Activated CD8-positive, alpha-beta T cell treated with anti-CD3 and anti-CD28 coated beads for 36 hours (primary cell): ENCODE results near the gene DLX2. TPM values are rescaled to one million over a fixed set of nuclear protein-coding genes. Genes with fewer than 3 reads are reported as not detected.

Experiments
- ATAC-seq: fragments of 200-7000 bp; cut with Tn5 transposase; one replicate; pipeline ENCODE4 v1.10.0; 2021; ENCODE audit warnings: mild to moderate bottlenecking, moderate library complexity
- CTCF ChIA-PET: fragments of 350-600 bp; sonication (Branson Sonifier 250); formaldehyde crosslinking; loops from one replicate; lab custom pipeline; 2021; ENCODE audit warnings: antibody characterized with exemption; lab: Charles Lee
- POLR2A ChIA-PET: fragments of 350-600 bp; sonication (Branson Sonifier 250); formaldehyde crosslinking; loops from one replicate; lab custom pipeline; 2021; ENCODE audit warnings: antibody characterized with exemption; lab: Charles Lee
- DNase-seq: peaks from one replicate; pipeline ENCODE4 v3.0.0-alpha.2; 2020
- H3K27ac Mint-ChIP-seq: one replicate; pipeline ENCODE4 v1.8.0; 2021; ENCODE audit warnings: mild to moderate bottlenecking, mixed read lengths
- H3K27me3 Mint-ChIP-seq: one replicate; pipeline ENCODE4 v1.8.0; 2021; ENCODE audit warnings: mixed read lengths
- H3K36me3 Mint-ChIP-seq: one replicate; pipeline ENCODE4 v1.8.0; 2021; ENCODE audit warnings: low read depth, mixed read lengths
- H3K4me1 Mint-ChIP-seq: one replicate; pipeline ENCODE4 v1.8.0; 2021; ENCODE audit warnings: low read depth, mixed read lengths
- H3K4me3 Mint-ChIP-seq: one replicate; pipeline ENCODE4 v1.8.0; 2021; ENCODE audit warnings: mild to moderate bottlenecking, moderate library complexity, mixed read lengths
- H3K9me3 Mint-ChIP-seq: one replicate; pipeline ENCODE4 v1.8.0; 2021; ENCODE audit warnings: mixed read lengths
- CTCF ChIP-seq: fragments of 200-600 bp; IDR thresholded peaks from one replicate; pipeline ENCODE4 v1.8.0; 2022; ENCODE audit warnings: antibody characterized with exemption, mild to moderate bottlenecking
- intact Hi-C: fragments of 100-400 bp; cut with micrococcal nuclease; formaldehyde crosslinking; loops from one replicate; pipeline ENCODE4 v1.10.0; 2022
- total RNA-seq, 2 experiments: library from RNA; stranded (reverse); gene quantifications; one replicate each; pipeline ENCODE4 v1.2.3, GENCODE V29; 2021

DLX2 gene
- total RNA-seq, 2 experiments from 2014 or later: not detected

GRCh38 chr2:172137109-172137508 is 34.4 kb upstream of the DLX2 start:
- DNase-seq (no peak), ATAC-seq (no peak)
- no peaks in the 10 kb centered on the region for H3K36me3 Mint-ChIP-seq
- intact Hi-C loops: no loop called here
- no peaks in the 10 kb centered on the region for H3K9me3 Mint-ChIP-seq
- no peaks in the 10 kb centered on the region for H3K4me1 Mint-ChIP-seq
- ChIA-PET POLR2A (interaction anchor here (1.8 kb wide), 1 partner anchor 9 kb away, joined by 4 read pairs; no protein-coding TSS in a partner anchor), CTCF (interaction anchor here (2.0 kb wide), 1 partner anchor 10 kb away, joined by 11 read pairs; no protein-coding TSS in a partner anchor)
- H3K4me3 Mint-ChIP-seq: no peak overlapping the region
- H3K27ac Mint-ChIP-seq: no peak overlapping the region
- H3K27me3 Mint-ChIP-seq: peaks cover 3% of the 10 kb centered on the region
- TF ChIP-seq CTCF: no peak

DNA sequence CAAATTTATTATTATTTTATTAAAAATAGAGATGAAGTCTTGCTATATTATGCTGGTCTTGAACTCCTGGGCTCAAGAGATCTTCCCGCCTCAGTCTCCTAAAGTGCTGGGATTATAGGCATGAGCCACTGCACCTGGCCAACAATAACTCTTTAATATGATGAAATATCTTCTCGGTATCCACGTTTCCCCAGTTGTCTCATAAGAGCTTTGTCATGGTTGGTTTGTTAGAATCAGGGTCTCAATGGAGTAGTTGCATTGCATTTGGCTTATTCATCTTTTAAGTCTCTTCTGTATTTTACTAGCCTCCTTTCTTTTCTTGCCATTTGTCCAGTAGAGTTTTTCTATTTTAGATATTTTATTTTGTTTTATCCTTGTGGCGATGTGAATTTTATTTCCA is 32.7 kb upstream of the DLX2 start:
- Mint-ChIP-seq H3K27ac (no peak overlapping the region), H3K27me3 (peaks cover 3% of the 10 kb centered on the region), H3K9me3 (peaks cover 1% of the 10 kb centered on the region), H3K4me1 (no peaks in the 10 kb centered on the region), H3K36me3 (no peaks in the 10 kb centered on the region), H3K4me3 (no peak overlapping the region)
- no peak for TF ChIP-seq CTCF
- CTCF ChIA-PET: no interaction called here
- POLR2A ChIA-PET: interaction anchor here (1.8 kb wide), 1 partner anchor 8 kb away, joined by 4 read pairs; no protein-coding TSS in a partner anchor
- intact Hi-C loops: no loop called here
- ATAC-seq (no peak), DNase-seq (no peak)

- intact Hi-C loops: no loop called here
- H3K9me3 Mint-ChIP-seq: peaks cover 5% of the 10 kb centered on the region
- no peaks in the 10 kb centered on the region for H3K4me1 Mint-ChIP-seq
- ATAC-seq: no peak
- H3K36me3 Mint-ChIP-seq: no peaks in the 10 kb centered on the region
- no peak overlapping the region for H3K4me3 Mint-ChIP-seq
- POLR2A ChIA-PET: no interaction called here
- H3K27me3 Mint-ChIP-seq: peaks cover 3% of the 10 kb centered on the region
- CTCF ChIA-PET: interaction anchor here (0.9 kb wide), 1 partner anchor 560 kb away, joined by 3 read pairs; no protein-coding TSS in a partner anchor
- TF ChIP-seq CTCF: no peak
- H3K27ac Mint-ChIP-seq: no peak overlapping the region
- DNase-seq: no peak
Measured at GRCh38 chr2:172134270-172134669, 31.6 kb upstream of the DLX2 start.

DNA sequence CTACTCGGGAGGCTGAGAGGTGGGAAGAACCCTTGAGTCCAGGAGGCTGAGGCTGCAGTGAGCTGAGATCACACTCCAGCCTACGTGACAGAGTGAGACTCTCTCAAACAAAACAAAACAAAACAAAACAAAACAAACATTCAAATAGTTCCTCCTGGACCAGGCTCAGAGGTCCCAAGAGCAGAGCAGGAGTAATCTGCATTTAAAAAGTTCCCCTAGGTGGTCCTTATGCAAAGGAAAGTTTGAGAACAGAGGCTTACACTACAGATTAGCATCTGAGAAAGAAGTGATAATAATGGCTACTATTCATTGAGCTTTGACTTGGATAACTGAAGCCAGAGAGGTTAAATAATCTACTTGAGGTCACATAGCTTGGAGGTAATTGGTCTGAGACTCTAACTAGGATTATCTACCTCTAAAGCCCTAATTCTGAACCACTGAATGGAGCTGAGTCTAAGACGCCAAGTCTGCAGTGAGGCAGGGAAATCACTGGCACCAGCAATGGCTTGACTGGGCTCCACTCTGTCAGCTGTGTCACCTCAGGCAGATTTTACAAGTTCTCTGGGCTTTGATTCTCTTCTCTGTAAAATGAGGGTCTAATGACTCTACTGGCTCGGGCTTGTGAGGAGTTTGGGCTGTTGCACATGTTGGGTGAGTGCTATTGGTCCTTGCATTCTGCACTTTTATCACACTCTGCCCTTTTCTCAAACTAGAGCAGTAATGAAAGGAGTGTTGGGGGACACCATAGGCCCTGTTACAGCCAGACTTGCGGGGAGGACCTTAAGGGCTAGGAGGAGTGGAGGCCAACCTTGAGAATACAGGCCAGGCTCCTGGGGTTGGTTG is 29.2 kb upstream of the DLX2 start:
- Mint-ChIP-seq H3K27ac (no peak overlapping the region), H3K27me3 (peaks cover 3% of the 10 kb centered on the region), H3K4me3 (no peak overlapping the region), H3K36me3 (no peaks in the 10 kb centered on the region), H3K4me1 (no peaks in the 10 kb centered on the region), H3K9me3 (peaks cover 7% of the 10 kb centered on the region)
- TF ChIP-seq CTCF: no peak
- CTCF ChIA-PET: interaction anchor here (1.3 to 1.8 kb wide), 2 partner anchors 8 to 330 kb away, joined by 3 to 5 read pairs; no protein-coding TSS in a partner anchor
- DNase-seq (no peak), ATAC-seq (no peak)
- POLR2A ChIA-PET: no interaction called here
- intact Hi-C loops: no loop called here

DNA sequence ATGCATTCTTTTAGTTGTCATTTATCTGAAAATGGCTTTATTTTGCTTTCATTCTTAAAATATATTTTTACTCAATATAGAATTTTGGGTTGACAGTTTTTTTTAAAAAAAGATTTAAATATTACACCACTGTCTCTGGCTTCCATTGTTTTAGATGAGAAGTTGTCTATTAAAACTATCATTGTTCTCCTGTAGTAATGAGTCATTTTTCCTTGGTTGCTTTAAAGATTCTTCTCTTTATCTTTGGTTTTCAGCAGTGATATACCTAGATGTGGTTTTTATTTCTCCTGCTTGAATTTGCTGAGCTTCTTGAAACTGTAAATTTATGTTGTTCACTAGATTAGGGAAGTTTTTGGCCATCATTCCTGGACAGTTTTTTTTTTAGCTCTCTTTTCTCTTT is 26.7 kb upstream of the DLX2 start:
- DNase-seq (no peak), ATAC-seq (no peak)
- Mint-ChIP-seq H3K36me3 (no peaks in the 10 kb centered on the region), H3K9me3 (peaks cover 7% of the 10 kb centered on the region), H3K4me3 (no peak overlapping the region), H3K4me1 (no peaks in the 10 kb centered on the region), H3K27me3 (no peaks in the 10 kb centered on the region), H3K27ac (no peak overlapping the region)
- TF ChIP-seq CTCF: no peak
- POLR2A ChIA-PET: no interaction called here
- CTCF ChIA-PET: interaction anchor here (3.1 kb wide), 1 partner anchor 16 kb away, joined by 23 read pairs; no protein-coding TSS in a partner anchor
- intact Hi-C loops: no loop called here
